Activated CD4-positive, alpha-beta T cell treated with anti-CD3 and anti-CD28 coated beads for 24 hours (primary cell): Measurements from ENCODE around the gene SCART1.
"Not testable (repeated sequence)": the region's sequence is repeated elsewhere in the genome, so short reads cannot be mapped to it uniquely, and the experiment has no call there.

Source experiments
- DNase-seq, 2 donors: peaks; one replicate each; pipeline ENCODE4 v3.0.0-alpha.2; 2020; ENCODE audit warnings: low read depth in 2 of 2

The SCART1 gene

DNA sequence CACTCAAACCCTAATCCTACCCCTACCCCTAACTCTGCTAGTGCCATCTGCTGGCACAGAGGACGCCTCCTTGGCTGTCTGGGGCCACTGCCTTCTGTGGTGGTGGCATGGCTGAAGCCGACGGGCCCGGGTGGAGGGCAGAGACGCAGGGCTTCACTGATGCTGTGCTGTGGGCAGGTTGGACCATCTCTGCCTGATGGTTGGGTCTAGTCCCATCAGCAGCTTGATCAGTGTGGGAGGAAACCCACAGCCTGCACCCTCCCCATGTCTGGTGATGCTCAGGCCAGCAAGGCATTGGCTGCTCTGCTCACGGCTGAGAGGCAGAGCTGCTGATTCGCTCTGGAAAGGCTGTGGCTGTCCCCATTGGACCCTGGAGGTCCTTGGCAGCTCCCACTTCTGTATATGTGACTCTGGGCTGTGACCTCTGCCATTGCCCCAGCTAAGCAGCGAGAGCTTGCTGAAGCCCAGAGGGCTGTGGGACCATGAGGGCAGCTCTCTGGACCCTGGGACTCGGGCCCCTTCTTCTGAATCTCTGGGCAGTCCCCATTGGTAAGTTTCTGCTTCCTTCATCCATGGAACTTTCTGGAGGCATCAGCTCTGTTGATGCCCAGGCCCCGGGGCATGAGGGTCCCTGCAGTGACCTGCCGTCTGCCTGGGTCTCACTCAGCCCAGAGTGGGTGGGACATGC, at the start of gene SCART1:
Gene SCART1, plus strand, starts transcription at position 430 of the 688 bp plus-strand sequence. Its CDS starts 53 bp downstream, at position 483.
- DNase-seq, result no peak

DNA sequence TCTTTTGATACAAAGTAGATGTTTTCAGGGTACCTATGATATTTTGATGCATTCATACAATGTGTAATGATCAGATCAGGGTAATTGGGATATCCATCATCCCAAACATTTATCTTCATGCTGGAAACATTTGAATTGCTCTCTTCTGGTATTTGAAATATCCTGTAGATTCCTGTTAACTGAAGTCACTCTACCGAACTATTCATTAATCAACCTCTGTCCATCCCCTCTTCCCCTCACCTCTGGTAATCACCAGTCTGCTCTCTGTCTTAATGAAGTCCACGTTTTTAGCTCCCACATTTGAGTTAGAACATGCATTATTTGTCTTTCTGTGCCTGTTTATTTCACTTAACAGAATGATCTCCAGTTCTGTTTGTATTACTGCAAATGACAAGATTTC, 48.5 kb upstream of the SCART1 start:
- DNase-seq, result no peak

DNA sequence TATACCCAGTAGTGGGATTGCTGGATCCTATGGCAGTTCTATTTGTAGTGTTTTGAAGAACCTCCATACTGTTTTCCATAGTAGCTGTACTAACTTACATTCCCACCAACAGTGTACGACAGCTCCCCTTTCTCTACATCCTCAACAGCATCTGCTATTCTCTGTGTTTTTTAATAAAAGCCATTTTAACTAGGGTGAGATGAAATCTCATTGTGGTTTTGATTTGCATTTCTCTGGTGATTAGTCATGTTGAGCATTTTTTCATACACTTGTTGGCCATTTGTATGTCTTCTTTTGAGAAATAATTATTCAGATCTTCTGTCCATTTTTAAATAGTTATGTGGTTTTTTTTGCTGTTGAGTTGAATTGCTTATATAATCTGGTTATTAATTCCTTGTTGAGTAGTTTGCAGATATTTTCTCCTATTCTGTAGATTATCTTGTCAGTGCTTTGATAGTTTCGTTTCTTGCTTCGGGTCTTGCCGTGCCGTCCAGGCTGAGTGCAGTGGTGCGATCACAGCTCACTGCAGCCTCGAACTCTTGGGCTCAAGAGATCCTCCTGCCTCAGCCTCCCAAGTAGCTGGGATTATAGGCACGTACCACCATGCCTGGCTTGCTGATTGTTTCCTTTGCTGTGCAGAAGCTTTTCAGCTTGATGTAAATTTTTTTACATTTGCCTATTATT, 47.8 kb upstream of the SCART1 start:
- no peak for DNase-seq

- DNase-seq, result no peak
Observed at GRCh38 chr10:133411523-133412380, 42.0 kb upstream of the SCART1 start.

GRCh38 chr10:133412381-133412711, 41.4 kb upstream of the SCART1 start:
- DNase-seq, result no peak

GRCh38 chr10:133414401-133414800, 39.3 kb upstream of the SCART1 start:
- not testable (repeated sequence) for DNase-seq

DNA sequence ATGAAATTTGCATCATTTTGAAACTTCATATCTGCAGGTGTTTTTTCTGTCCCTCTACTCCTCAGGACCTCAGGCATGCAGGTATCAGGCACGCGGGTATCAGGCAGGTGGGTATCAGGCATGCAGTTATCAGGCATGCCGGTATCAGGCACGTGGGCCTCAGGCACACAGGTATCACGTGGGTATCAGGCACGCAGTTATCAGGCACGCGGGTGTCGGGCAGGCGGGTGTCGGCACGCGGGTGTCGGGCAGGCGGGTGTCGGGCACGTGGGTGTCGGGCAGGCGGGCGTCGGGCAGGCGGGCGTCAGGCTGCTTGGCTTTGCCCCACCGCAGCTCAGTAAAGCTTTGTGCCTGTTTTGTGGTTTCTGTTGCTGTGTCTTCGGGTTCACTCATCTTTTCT, 38.0 kb upstream of the SCART1 start:
- DNase-seq, result no peak

DNA sequence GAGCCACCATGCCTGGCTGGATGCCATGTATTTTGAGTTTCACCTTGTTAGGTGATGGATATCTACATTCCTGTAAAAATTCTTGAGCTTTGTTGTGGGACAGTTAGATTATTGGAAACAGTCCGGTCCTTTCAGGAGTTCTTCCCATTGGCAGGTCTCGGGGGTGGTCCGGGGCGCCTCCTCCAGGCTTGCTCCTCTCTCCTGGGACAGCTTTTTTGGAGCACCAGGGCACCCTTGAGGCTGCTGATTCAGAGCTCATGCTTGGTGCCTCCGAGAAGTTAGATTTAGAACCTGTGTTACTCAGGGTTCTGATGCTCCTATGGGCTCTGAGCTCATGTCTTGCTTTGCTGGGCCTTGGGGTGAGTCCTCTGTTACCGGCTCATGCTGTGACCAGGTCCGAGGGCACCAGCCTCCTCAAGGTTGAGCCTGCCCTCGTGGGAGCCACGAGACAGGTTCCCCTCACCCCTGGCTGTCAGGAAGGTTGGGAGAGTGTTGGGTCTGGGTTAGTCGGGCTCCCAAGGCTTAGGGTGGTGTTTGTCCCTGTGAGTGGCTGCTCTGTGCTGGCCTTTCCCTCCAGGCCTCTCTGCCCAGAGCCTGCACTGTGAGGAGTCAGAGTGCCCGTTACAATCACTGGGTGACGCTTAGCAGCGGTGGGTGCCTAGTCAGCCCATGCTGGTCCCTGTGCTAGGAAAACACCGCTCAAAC, 35.3 kb upstream of the SCART1 start:
- no peak for DNase-seq

GRCh38 chr10:133419211-133419950, 34.4 kb upstream of the SCART1 start:
- no peak for DNase-seq

GRCh38 chr10:133420028-133420427, 33.7 kb upstream of the SCART1 start:
- no peak for DNase-seq

DNA sequence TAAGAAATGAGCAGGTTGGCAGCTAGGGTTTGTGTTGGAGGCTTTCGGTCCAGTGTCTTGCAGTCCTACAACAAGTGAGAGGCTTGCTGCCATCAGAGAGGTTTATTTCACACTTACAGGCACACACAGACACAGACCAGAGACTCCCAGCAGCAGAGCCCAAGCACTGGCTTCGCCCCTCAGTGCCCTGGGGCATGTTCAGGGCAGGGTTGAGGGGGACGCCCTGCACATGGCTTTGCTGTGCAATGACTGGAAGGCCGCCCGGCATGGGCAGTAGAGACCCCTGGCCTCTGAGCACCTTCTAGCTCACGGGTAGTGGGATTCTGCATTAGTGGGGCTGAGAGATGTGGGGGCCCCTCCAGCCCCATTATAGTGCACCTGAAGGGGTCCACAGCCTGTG, 33.2 kb upstream of the SCART1 start:
- DNase-seq, result no peak

DNA sequence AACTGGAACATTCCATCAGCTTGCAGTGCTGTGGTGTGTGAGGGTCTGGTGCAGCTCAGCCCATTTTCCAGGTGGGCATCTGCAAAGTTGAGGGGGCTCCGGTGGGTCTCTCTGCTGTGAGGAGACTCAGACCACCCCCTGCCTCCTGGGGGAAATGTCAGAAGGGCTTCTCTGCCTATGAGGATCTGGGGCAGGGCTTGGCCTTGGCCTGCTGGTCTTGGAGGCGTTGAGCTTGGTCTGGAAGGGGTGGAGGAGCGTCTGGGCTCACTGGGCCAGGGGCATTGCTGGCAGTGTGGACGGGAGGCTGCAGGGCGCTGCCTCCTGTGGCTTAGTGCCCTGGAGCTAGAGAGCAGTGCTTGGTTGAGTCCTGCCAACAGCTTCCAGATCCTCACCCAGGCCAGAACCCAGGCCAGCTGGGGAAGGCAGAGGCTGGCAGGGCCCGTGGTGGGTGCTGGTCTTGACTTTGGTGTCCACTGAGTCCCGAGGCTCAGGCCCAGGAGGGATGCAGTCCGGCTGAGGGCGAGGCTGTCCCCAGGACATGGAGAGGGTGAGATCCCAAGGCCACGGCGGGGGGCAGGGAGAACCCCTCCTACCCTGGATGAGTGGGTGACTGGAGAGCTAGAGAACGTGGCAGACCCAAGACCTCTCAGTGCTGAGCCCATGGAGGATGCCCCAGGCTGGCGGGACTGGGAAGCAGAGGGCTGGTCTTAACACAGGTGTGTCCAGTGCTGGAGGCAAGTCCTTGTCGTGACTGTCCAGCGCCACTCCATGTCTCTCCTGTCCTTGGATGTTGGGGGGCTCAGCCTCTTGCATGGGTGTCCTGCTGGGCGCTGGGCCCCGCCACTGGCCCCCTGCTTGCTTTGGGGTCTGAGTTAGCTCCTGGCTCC, 32.2 kb upstream of the SCART1 start:
- no peak for DNase-seq

GRCh38 chr10:133422223-133422806, 31.4 kb upstream of the SCART1 start:
- DNase-seq, result no peak

DNA sequence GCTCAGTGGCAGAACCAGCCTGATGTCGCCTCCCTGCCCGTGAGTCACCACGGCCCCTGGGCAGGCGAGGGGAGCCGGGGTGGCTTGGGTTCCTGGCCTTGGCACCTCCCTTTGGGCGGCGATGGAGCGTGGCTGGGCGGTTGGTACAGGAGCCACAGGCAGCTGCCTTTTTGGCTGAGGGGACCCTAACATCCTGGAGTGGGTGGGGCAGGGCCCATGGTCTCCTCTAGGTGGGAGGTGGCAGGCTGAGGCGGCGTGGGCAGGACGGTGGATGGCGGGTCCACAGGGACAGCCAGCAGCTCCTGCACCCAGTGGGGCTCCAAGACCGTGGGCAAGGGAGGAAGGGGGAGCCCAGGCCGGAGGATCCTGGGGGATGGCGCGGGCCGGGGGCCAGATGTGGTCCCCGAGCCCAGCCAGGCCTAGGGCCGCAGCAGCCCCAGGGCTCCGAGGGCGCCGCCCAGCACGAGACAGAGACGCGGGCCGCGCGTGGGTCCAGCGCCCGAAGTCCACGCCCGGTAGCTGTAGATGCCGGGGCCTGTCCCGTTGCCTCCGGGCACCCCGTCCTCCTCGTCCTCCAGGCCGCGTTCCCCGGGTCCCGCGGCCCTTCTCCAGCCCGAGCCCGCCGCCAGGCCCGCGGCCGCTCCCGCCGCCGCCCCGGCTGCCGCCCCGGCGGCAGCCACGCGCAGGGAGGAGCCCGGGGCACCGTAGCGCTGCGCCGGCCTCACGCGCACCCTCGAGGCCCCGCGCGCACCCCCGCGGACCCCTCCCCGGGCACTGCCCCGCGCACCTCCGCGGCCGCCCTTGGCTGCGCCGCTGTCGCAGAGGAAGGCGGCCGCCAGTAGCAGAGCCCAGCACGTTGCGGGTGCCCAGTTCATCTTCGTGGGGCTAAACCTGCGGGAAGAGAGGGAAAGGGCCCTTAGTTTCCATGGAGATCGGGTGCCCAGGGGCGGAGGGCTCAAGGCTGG, 30.7 kb upstream of the SCART1 start:
- no peak for DNase-seq

- not testable (repeated sequence) for DNase-seq
Observed at GRCh38 chr10:133424102-133424501, 29.6 kb upstream of the SCART1 start.

- not testable (repeated sequence) for DNase-seq
Observed at GRCh38 chr10:133424601-133425000, 29.1 kb upstream of the SCART1 start, which contains the start of gene SPRN. SPRN (minus strand) TSS chr10:133424625; CDS start chr10:133423681, 944 bp downstream.

- not testable (repeated sequence) for DNase-seq
Observed at GRCh38 chr10:133429571-133429970, 24.2 kb upstream of the SCART1 start.

- not testable (repeated sequence) for DNase-seq
Observed at GRCh38 chr10:133431888-133432613, 21.7 kb upstream of the SCART1 start.
